Measurements from ENCODE around the gene PHACTR1.

PHACTR1 gene

DNA sequence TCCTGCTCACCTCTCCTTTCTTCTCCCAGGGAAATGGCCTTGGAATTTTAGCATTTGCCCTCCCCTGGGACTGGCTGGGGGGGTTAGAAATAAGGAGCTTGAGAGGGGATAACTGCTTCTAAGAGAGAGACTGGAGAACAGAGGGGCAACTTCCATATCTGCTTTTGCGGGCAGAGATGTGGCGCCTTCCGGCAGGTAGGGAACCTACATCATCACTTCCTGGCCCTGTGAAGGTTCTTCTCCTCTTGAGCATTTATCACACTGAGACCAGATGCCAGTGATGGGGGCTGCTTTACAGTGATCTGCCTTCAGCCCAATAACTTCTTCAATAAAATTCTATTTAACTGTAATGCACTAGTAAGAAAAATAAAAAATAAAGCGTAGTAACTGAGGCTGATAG lies 563.7 kb downstream of the PHACTR1 start:
- H3K4me1 ChIP-seq (ENCODE audit: insufficient read depth, low read length): no peaks in the 10 kb centered on the region
- H3K27ac ChIP-seq (ENCODE audit: low read length): no peak overlapping the region
- no peak overlapping the region for H3K4me3 ChIP-seq (ENCODE audit: low read length)
- no peak overlapping the region for H3K9ac ChIP-seq (ENCODE audit: low read depth, low read length)
- no peaks in the 10 kb centered on the region for H3K9me3 ChIP-seq (ENCODE audit: insufficient read depth, low read depth, low read length)
- no peaks in the 10 kb centered on the region for H3K27me3 ChIP-seq (ENCODE audit: insufficient read depth, low read length)
- H3K36me3 ChIP-seq (ENCODE audit: insufficient read depth, low read depth, low read length): peaks cover 8% of the 10 kb centered on the region

- peaks cover 12% of the 10 kb centered on the region for H3K36me3 ChIP-seq (ENCODE audit: insufficient read depth, low read depth, low read length)
These were observed 565.1 kb downstream of the PHACTR1 start for GRCh38 chr6:13281686-13282085.

DNA sequence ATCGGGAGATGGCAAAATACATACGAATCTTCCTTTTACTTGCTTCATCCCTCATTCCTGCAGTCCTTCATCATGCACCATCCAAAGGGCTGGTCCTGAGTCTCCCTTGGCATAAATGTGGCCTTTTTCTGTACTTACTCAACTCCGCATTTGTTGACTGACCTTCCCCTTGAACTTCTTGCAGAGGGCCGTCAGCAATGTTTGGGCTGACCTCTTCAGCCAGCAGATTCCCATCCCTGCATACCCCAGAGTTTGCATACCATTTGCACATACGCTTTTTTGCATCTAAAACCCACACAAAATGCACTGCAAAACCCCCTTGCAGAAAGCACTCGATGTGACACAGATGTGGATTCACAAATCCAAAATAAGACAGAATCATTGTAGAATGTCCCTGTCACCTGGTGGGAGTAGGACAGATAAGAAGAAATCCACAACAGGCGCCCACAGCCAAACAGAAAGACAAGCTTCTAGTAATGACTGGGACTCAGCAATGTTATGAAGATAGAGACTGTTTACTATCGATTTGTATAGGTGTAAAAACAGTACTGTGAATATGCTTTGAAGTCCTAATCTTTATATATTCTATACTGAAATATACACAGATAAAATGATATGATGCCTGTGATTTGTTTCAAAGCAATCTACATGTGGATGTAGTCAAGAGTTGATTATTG lies 566.0 kb downstream of the PHACTR1 start:
- H3K4me1 ChIP-seq (ENCODE audit: insufficient read depth, low read length): no peaks in the 10 kb centered on the region
- H3K27ac ChIP-seq (ENCODE audit: low read length): no peak overlapping the region
- H3K36me3 ChIP-seq (ENCODE audit: insufficient read depth, low read depth, low read length): peaks cover 21% of the 10 kb centered on the region
- no peaks in the 10 kb centered on the region for H3K27me3 ChIP-seq (ENCODE audit: insufficient read depth, low read length)
- H3K9me3 ChIP-seq (ENCODE audit: insufficient read depth, low read depth, low read length): peaks cover 13% of the 10 kb centered on the region
- no peak overlapping the region for H3K4me3 ChIP-seq (ENCODE audit: low read length)
- H3K9ac ChIP-seq (ENCODE audit: low read depth, low read length): no peak overlapping the region

More at GRCh38 chr6:13281686-13282085, 565.1 kb downstream of the PHACTR1 start:
- Histone ChIP-seq H3K27me3 (ENCODE audit: insufficient read depth, low read length) (no peaks in the 10 kb centered on the region), H3K27ac (ENCODE audit: low read length) (no peak overlapping the region), H3K4me3 (ENCODE audit: low read length) (no peak overlapping the region), H3K9me3 (ENCODE audit: insufficient read depth, low read depth, low read length) (peaks cover 5% of the 10 kb centered on the region), H3K4me1 (ENCODE audit: insufficient read depth, low read length) (no peaks in the 10 kb centered on the region), H3K9ac (ENCODE audit: low read depth, low read length) (no peak overlapping the region)

DNA sequence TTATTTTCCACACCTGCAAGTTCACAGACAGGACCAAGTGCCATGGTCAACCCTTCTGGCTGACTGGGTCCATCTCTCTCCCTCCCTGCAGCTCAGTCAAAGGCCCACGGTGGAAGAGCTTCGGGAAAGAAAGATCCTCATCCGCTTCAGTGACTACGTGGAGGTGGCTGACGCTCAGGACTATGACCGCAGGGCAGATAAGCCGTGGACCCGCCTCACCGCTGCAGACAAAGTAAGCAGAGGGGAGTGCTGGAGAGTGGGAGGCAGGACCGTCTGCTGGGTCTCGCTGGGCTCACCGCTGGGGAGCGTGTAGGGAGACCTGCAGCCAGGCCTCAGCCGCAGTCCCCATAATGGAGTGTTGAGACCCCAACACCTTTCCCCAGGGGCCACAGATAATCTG lies 566.8 kb downstream of the PHACTR1 start:
- H3K27me3 ChIP-seq (ENCODE audit: insufficient read depth, low read length): no peaks in the 10 kb centered on the region
- no peak overlapping the region for H3K27ac ChIP-seq (ENCODE audit: low read length)
- H3K4me3 ChIP-seq (ENCODE audit: low read length): no peak overlapping the region
- no peaks in the 10 kb centered on the region for H3K4me1 ChIP-seq (ENCODE audit: insufficient read depth, low read length)
- no peak overlapping the region for H3K9ac ChIP-seq (ENCODE audit: low read depth, low read length)
- peaks cover 27% of the 10 kb centered on the region for H3K36me3 ChIP-seq (ENCODE audit: insufficient read depth, low read depth, low read length)
- peaks cover 17% of the 10 kb centered on the region for H3K9me3 ChIP-seq (ENCODE audit: insufficient read depth, low read depth, low read length)

- H3K9ac ChIP-seq (ENCODE audit: low read depth, low read length): no peak overlapping the region
- H3K27me3 ChIP-seq (ENCODE audit: insufficient read depth, low read length): no peaks in the 10 kb centered on the region
- no peak overlapping the region for H3K4me3 ChIP-seq (ENCODE audit: low read length)
- no peaks in the 10 kb centered on the region for H3K4me1 ChIP-seq (ENCODE audit: insufficient read depth, low read length)
- no peak overlapping the region for H3K27ac ChIP-seq (ENCODE audit: low read length)
- H3K9me3 ChIP-seq (ENCODE audit: insufficient read depth, low read depth, low read length): peaks cover 17% of the 10 kb centered on the region
- peaks cover 29% of the 10 kb centered on the region for H3K36me3 ChIP-seq (ENCODE audit: insufficient read depth, low read depth, low read length)
These were observed 568.1 kb downstream of the PHACTR1 start for GRCh38 chr6:13284646-13285045.

- no peaks in the 10 kb centered on the region for H3K27me3 ChIP-seq (ENCODE audit: insufficient read depth, low read length)
- H3K27ac ChIP-seq (ENCODE audit: low read length): no peak overlapping the region
- no peak overlapping the region for H3K4me3 ChIP-seq (ENCODE audit: low read length)
- H3K9me3 ChIP-seq (ENCODE audit: insufficient read depth, low read depth, low read length): peaks cover 17% of the 10 kb centered on the region
- no peaks in the 10 kb centered on the region for H3K4me1 ChIP-seq (ENCODE audit: insufficient read depth, low read length)
- peaks cover 29% of the 10 kb centered on the region for H3K36me3 ChIP-seq (ENCODE audit: insufficient read depth, low read depth, low read length)
- H3K9ac ChIP-seq (ENCODE audit: low read depth, low read length): no peak overlapping the region
These were observed 569.1 kb downstream of the PHACTR1 start for GRCh38 chr6:13285705-13286104.

DNA sequence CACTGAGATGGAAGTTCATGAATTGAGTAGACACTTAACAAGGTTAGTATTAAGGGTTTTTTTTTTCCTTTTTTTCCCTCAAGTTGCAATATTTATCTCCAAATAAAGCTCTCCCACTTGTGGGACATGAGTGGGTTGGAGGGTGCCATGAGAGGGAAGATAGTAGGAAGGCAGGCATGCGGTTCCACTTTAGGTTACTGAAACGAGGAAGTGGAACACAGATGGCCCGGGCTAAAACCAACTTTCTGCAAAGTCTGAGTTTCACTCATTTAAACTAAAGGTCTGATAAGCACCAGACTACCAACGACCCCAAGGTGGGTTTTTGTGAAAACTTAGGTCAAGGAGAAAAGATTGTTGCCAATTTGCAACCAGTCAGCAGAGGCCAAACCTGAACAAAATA lies 569.6 kb downstream of the PHACTR1 start:
- peaks cover 29% of the 10 kb centered on the region for H3K36me3 ChIP-seq (ENCODE audit: insufficient read depth, low read depth, low read length)
- H3K27me3 ChIP-seq (ENCODE audit: insufficient read depth, low read length): no peaks in the 10 kb centered on the region
- H3K27ac ChIP-seq (ENCODE audit: low read length): no peak overlapping the region
- H3K4me3 ChIP-seq (ENCODE audit: low read length): no peak overlapping the region
- no peak overlapping the region for H3K9ac ChIP-seq (ENCODE audit: low read depth, low read length)
- H3K9me3 ChIP-seq (ENCODE audit: insufficient read depth, low read depth, low read length): peaks cover 17% of the 10 kb centered on the region
- H3K4me1 ChIP-seq (ENCODE audit: insufficient read depth, low read length): no peaks in the 10 kb centered on the region

DNA sequence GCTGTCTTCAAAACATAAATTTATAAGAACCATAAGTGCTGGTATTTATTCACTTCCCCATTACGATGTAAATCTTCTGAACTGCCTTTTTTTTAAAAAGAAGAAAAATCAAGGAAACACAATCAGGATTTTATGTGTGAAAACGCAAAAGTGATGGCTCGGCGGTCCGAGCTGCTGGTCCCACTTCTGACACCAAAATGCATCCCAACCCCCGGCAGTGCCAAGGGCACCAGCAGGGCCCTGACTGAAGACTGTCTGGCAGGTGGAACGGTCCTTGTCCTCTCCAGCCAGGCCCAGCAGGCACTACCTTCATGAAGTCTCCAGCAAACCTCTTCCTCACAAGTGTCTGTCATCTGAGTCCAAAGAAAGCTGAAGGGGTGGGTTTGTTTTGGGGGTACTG lies 570.5 kb downstream of the PHACTR1 start:
- Histone ChIP-seq H3K9ac (ENCODE audit: low read depth, low read length) (no peak overlapping the region), H3K27ac (ENCODE audit: low read length) (no peak overlapping the region), H3K36me3 (ENCODE audit: insufficient read depth, low read depth, low read length) (peaks cover 35% of the 10 kb centered on the region), H3K9me3 (ENCODE audit: insufficient read depth, low read depth, low read length) (peaks cover 17% of the 10 kb centered on the region), H3K4me3 (ENCODE audit: low read length) (no peak overlapping the region), H3K27me3 (ENCODE audit: insufficient read depth, low read length) (no peaks in the 10 kb centered on the region), H3K4me1 (ENCODE audit: insufficient read depth, low read length) (no peaks in the 10 kb centered on the region)

DNA sequence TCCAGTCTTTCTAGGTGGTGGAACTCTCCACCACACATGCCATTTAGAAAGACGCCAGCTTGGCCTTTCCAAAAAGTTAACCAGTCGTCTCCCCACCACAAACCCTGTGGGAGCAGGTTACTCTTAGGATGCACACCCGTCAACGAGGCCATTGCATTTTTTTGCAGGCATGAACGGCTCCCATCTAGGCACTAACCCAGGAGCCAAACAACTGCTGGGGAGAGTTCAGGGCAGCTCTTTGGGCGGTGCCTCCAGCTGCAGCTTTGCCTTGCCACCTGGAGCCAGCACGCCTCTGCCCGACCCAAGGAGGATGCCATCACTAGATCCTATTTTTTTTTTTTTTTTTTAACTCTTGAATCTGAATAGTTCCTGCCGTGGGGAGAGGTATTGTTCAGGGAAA lies 571.9 kb downstream of the PHACTR1 start:
- H3K27me3 ChIP-seq (ENCODE audit: insufficient read depth, low read length): no peaks in the 10 kb centered on the region
- H3K36me3 ChIP-seq (ENCODE audit: insufficient read depth, low read depth, low read length): peaks cover 47% of the 10 kb centered on the region
- H3K9me3 ChIP-seq (ENCODE audit: insufficient read depth, low read depth, low read length): peaks cover 17% of the 10 kb centered on the region
- no peak overlapping the region for H3K4me3 ChIP-seq (ENCODE audit: low read length)
- no peak overlapping the region for H3K27ac ChIP-seq (ENCODE audit: low read length)
- no peaks in the 10 kb centered on the region for H3K4me1 ChIP-seq (ENCODE audit: insufficient read depth, low read length)
- no peak overlapping the region for H3K9ac ChIP-seq (ENCODE audit: low read depth, low read length)

DNA sequence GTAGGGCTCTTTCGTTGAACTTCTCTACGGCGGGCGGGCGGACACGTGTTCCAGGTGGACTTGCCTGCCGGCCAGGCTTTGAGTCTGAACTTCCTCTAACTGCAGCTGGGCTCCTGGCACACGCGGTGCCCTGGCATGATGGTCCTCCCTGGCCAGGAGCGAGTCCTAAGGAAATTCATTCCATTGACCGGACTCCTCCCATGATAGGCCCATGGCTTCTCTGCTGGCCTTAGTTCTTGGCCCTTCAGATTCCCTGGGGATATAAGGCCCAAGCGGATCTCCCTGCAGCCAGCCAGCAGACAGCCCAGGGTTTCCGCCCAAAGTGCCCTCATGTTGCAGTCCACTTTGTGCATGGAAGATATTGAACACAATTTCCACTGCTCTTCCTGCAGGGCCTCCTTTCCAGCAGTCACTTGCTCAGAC lies 572.4 kb downstream of the PHACTR1 start:
- Histone ChIP-seq H3K27ac (ENCODE audit: low read length) (no peak overlapping the region), H3K4me3 (ENCODE audit: low read length) (no peak overlapping the region), H3K36me3 (ENCODE audit: insufficient read depth, low read depth, low read length) (peaks cover 45% of the 10 kb centered on the region)

GRCh38 chr6:13289789-13290318 lies 573.3 kb downstream of the PHACTR1 start:
- H3K27ac ChIP-seq (ENCODE audit: low read length): no peak overlapping the region
- no peak overlapping the region for H3K4me3 ChIP-seq (ENCODE audit: low read length)
- no peaks in the 10 kb centered on the region for H3K4me1 ChIP-seq (ENCODE audit: insufficient read depth, low read length)
- no peak overlapping the region for H3K9ac ChIP-seq (ENCODE audit: low read depth, low read length)
- peaks cover 17% of the 10 kb centered on the region for H3K9me3 ChIP-seq (ENCODE audit: insufficient read depth, low read depth, low read length)
- no peaks in the 10 kb centered on the region for H3K27me3 ChIP-seq (ENCODE audit: insufficient read depth, low read length)
- peaks cover 52% of the 10 kb centered on the region for H3K36me3 ChIP-seq (ENCODE audit: insufficient read depth, low read depth, low read length)

More for the DNA sequence above, 572.4 kb downstream of the PHACTR1 start:
- H3K9me3 ChIP-seq (ENCODE audit: insufficient read depth, low read depth, low read length): peaks cover 17% of the 10 kb centered on the region
- H3K27me3 ChIP-seq (ENCODE audit: insufficient read depth, low read length): no peaks in the 10 kb centered on the region
- no peak overlapping the region for H3K9ac ChIP-seq (ENCODE audit: low read depth, low read length)
- no peaks in the 10 kb centered on the region for H3K4me1 ChIP-seq (ENCODE audit: insufficient read depth, low read length)

DNA sequence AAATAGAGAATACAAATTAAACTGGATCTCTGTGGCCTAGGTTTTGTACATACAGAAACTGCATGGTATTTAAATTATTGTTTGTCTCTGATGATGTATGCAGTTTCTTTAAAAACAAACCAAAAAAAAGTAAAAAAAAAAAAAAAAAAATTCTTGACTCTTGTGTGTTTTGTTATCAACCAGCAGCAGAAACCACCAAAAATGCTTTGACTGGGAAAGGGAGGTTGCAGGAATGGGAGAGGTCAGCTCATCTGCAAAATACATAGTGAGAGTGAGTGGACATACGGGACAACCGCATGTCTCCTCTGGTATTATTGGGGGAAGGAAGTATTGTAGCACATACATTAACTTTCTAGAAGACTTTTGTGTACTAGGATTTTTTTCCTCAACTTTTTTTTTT lies 573.8 kb downstream of the PHACTR1 start:
- Histone ChIP-seq H3K4me1 (ENCODE audit: insufficient read depth, low read length) (no peaks in the 10 kb centered on the region), H3K9ac (ENCODE audit: low read depth, low read length) (no peak overlapping the region), H3K36me3 (ENCODE audit: insufficient read depth, low read depth, low read length) (peaks cover 57% of the 10 kb centered on the region), H3K4me3 (ENCODE audit: low read length) (no peak overlapping the region), H3K9me3 (ENCODE audit: insufficient read depth, low read depth, low read length) (peaks cover 17% of the 10 kb centered on the region), H3K27ac (ENCODE audit: low read length) (no peak overlapping the region), H3K27me3 (ENCODE audit: insufficient read depth, low read length) (no peaks in the 10 kb centered on the region)
